Vagina (tissue), 2 donors: ENCODE measurements around the gene DAPP1.

Experiments used
- CTCF ChIP-seq, 3 experiments: fragments of 450-650 bp in 2 of 3; fragments of 200-600 bp in 1 of 3; sonication (generic) in 1 of 3; IDR thresholded peaks; one replicate each; pipeline ENCODE4 v1.5.1; 2017 to 2019; ENCODE audit warnings: antibody characterized with exemption in 3 of 3, mild to moderate bottlenecking in 2 of 3, moderate library complexity in 2 of 3
- POLR2AphosphoS5 ChIP-seq, 2 donors: sonication (generic); formaldehyde crosslinking; IDR thresholded peaks; one replicate each; pipeline ENCODE4 v1.9.0; 2017; ENCODE audit warnings: antibody characterized with exemption in 2 of 2, mild to moderate bottlenecking in 2 of 2, low read depth in 1 of 2; ENCODE audit not compliant: insufficient read depth in 1 of 2

- TF ChIP-seq CTCF (IDR thresholded peaks at IDR 0.05) (no peak), POLR2AphosphoS5 (IDR thresholded peaks at IDR 0.05; ENCODE audit: insufficient read depth in 1 of 2, low read depth in 1 of 2) (no peak)
Measured at GRCh38 chr4:99845708-99846469, 29.3 kb downstream of the DAPP1 start.
